ENCODE measurements around the gene DBNDD2.

DNA sequence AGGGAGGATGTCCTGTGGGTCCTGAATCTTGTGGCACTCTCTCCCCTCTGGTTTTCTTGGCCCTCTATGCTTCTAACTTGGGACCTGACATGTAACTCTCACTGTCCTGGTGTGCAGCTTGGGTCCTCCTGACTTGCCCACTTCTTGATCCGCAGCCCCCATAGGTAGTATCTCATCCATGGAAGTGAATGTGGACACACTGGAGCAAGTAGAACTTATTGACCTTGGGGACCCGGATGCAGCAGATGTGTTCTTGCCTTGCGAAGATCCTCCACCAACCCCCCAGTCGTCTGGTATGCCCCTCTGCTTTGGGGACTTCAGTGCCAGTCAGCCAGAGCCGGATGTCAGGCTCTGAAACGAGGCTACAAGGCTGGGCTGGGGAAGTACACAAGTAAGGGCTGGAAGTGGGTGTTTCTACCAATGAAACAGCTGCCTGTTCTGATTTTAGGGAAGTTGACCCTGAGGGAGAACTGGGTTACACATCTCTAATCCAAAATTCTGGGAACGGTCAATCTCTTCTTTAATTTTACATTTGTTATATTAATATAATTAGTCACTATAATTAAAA is 641 bp downstream of the DBNDD2 start:
- TF ChIP-seq, protein P1, sequence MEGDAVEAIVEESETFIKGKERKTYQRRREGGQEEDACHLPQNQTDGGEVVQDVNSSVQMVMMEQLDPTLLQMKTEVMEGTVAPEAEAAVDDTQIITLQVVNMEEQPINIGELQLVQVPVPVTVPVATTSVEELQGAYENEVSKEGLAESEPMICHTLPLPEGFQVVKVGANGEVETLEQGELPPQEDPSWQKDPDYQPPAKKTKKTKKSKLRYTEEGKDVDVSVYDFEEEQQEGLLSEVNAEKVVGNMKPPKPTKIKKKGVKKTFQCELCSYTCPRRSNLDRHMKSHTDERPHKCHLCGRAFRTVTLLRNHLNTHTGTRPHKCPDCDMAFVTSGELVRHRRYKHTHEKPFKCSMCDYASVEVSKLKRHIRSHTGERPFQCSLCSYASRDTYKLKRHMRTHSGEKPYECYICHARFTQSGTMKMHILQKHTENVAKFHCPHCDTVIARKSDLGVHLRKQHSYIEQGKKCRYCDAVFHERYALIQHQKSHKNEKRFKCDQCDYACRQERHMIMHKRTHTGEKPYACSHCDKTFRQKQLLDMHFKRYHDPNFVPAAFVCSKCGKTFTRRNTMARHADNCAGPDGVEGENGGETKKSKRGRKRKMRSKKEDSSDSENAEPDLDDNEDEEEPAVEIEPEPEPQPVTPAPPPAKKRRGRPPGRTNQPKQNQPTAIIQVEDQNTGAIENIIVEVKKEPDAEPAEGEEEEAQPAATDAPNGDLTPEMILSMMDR (conservative IDR thresholded peaks at IDR 0.05 in 1 of 2, IDR thresholded peaks at IDR 0.05 in 1 of 2; ENCODE audit: extremely low read depth in 1 of 2, insufficient read depth in 1 of 2, low read depth in 1 of 2, low read length in 2 of 2): no peak
- TF ChIP-seq EZH2 (IDR thresholded peaks at IDR 0.05; ENCODE audit: borderline replicate concordance, low read length): no peak

Measured in mammary epithelial cell (primary cell).